ENCODE measurements around the gene RAB7B. TPM values are rescaled to one million over a fixed set of nuclear protein-coding genes. Genes with fewer than 3 reads are reported as not detected.

RAB7B gene
- total and polyA plus RNA-seq, 2 of the 13 experiments (the other 11 are each of a cell fraction or from before 2014, with no cell fraction given), result 0.05 to 0.46 TPM

GRCh38 chr1:205976708-205977401, 26.3 kb downstream of the RAB7B start (continued):
- TF ChIP-seq MNT (IDR thresholded peaks at IDR 0.05) (peak; percentile 20; the same call in 1 of the 2 replicates), ZNF335 (CRISPR knock-in tag; IDR thresholded peaks at IDR 0.05) (no peak), MEIS2 (CRISPR knock-in tag; IDR thresholded peaks at IDR 0.05) (no peak), LRRFIP1 (CRISPR knock-in tag; conservative IDR thresholded peaks at IDR 0.05) (no peak), MTA3 (CRISPR knock-in tag; IDR thresholded peaks at IDR 0.05) (no peak), JARID2 (CRISPR knock-in tag; IDR thresholded peaks at IDR 0.05; ENCODE audit: insufficient replicate concordance) (no peak), NR1H2 (CRISPR knock-in tag; IDR thresholded peaks at IDR 0.05; ENCODE audit: borderline replicate concordance, low read depth) (no peak), RXRA (CRISPR knock-in tag; IDR thresholded peaks at IDR 0.05) (no peak), ZNF879 (CRISPR knock-in tag; IDR thresholded peaks at IDR 0.05) (no peak), ONECUT2 (CRISPR knock-in tag; IDR thresholded peaks at IDR 0.05) (no peak)
